T-helper 1 cell treated with Interleukin-12 subunit alpha and Interleukin-12 subunit beta and Interleukin-4 antibody, amounts not matched to agents 30 μg/mL and 1 μg/mL, for 36 hours (primary cell): ENCODE measurements around the gene WDR1.
A peak's percentile ranks its signal among the peaks of the same experiment; 100 is the strongest.

Experiments used
- H3K27ac Mint-ChIP-seq: one replicate; pipeline ENCODE4 v1.8.0; 2021; ENCODE audit warnings: mild to moderate bottlenecking, mixed read lengths
- H3K27me3 Mint-ChIP-seq: one replicate; pipeline ENCODE4 v1.8.0; 2021; ENCODE audit warnings: low read depth, mixed read lengths
- H3K36me3 Mint-ChIP-seq: one replicate; pipeline ENCODE4 v1.8.0; 2021; ENCODE audit warnings: low read depth, mixed read lengths
- H3K4me1 Mint-ChIP-seq: one replicate; pipeline ENCODE4 v1.8.0; 2021; ENCODE audit warnings: low read depth, mixed read lengths
- H3K4me3 Mint-ChIP-seq: one replicate; pipeline ENCODE4 v1.8.0; 2021; ENCODE audit warnings: mild to moderate bottlenecking, moderate library complexity, mixed read lengths
- H3K9me3 Mint-ChIP-seq: one replicate; pipeline ENCODE4 v1.8.0; 2021; ENCODE audit warnings: mixed read lengths

WDR1 gene

GRCh38 chr4:10082047-10082446, 34.6 kb downstream of the WDR1 start:
- Mint-ChIP-seq H3K27me3 (no peaks in the 10 kb centered on the region), H3K4me1 (peaks cover 6% of the 10 kb centered on the region), H3K27ac (no peak overlapping the region), H3K9me3 (no peaks in the 10 kb centered on the region), H3K36me3 (peaks cover 39% of the 10 kb centered on the region), H3K4me3 (no peak overlapping the region)

- H3K4me1 Mint-ChIP-seq, result peaks cover 4% of the 10 kb centered on the region
- H3K36me3 Mint-ChIP-seq, result peaks cover 40% of the 10 kb centered on the region
- no peaks in the 10 kb centered on the region for H3K9me3 Mint-ChIP-seq
- H3K27me3 Mint-ChIP-seq, result no peaks in the 10 kb centered on the region
- H3K4me3 Mint-ChIP-seq, result no peak overlapping the region
- H3K27ac Mint-ChIP-seq, result no peak overlapping the region
Observed at GRCh38 chr4:10081218-10081606, 35.4 kb downstream of the WDR1 start.

GRCh38 chr4:10080589-10081217, 35.9 kb downstream of the WDR1 start:
- Mint-ChIP-seq H3K9me3 (no peaks in the 10 kb centered on the region), H3K27me3 (no peaks in the 10 kb centered on the region), H3K4me1 (peaks cover 3% of the 10 kb centered on the region), H3K36me3 (peaks cover 42% of the 10 kb centered on the region), H3K27ac (no peak overlapping the region), H3K4me3 (no peak overlapping the region)

- H3K4me3 Mint-ChIP-seq, result no peak overlapping the region
- no peak overlapping the region for H3K27ac Mint-ChIP-seq
- H3K4me1 Mint-ChIP-seq, result peaks cover 3% of the 10 kb centered on the region
- H3K27me3 Mint-ChIP-seq, result no peaks in the 10 kb centered on the region
- no peaks in the 10 kb centered on the region for H3K9me3 Mint-ChIP-seq
- H3K36me3 Mint-ChIP-seq, result peaks cover 44% of the 10 kb centered on the region
Observed at GRCh38 chr4:10079912-10080588, 36.5 kb downstream of the WDR1 start.

GRCh38 chr4:10079256-10079655, 37.3 kb downstream of the WDR1 start:
- H3K27ac Mint-ChIP-seq, result no peak overlapping the region
- H3K9me3 Mint-ChIP-seq, result no peaks in the 10 kb centered on the region

GRCh38 chr4:10078481-10079233, 37.9 kb downstream of the WDR1 start:
- H3K4me1 Mint-ChIP-seq, result peaks cover 7% of the 10 kb centered on the region
- no peak overlapping the region for H3K27ac Mint-ChIP-seq
- no peaks in the 10 kb centered on the region for H3K9me3 Mint-ChIP-seq
- H3K27me3 Mint-ChIP-seq, result no peaks in the 10 kb centered on the region
- no peak overlapping the region for H3K4me3 Mint-ChIP-seq
- peaks cover 56% of the 10 kb centered on the region for H3K36me3 Mint-ChIP-seq

More at GRCh38 chr4:10079256-10079655, 37.3 kb downstream of the WDR1 start:
- peaks cover 52% of the 10 kb centered on the region for H3K36me3 Mint-ChIP-seq
- H3K4me1 Mint-ChIP-seq, result peaks cover 7% of the 10 kb centered on the region
- H3K27me3 Mint-ChIP-seq, result no peaks in the 10 kb centered on the region
- no peak overlapping the region for H3K4me3 Mint-ChIP-seq

- Mint-ChIP-seq H3K4me3 (no peak overlapping the region), H3K27me3 (no peaks in the 10 kb centered on the region), H3K4me1 (peaks cover 7% of the 10 kb centered on the region), H3K27ac (no peak overlapping the region), H3K9me3 (no peaks in the 10 kb centered on the region), H3K36me3 (peaks cover 59% of the 10 kb centered on the region)
Observed at GRCh38 chr4:10077483-10078335, 38.9 kb downstream of the WDR1 start.

- Mint-ChIP-seq H3K9me3 (no peaks in the 10 kb centered on the region), H3K4me1 (peaks cover 7% of the 10 kb centered on the region), H3K4me3 (no peak overlapping the region), H3K27me3 (no peaks in the 10 kb centered on the region), H3K27ac (no peak overlapping the region), H3K36me3 (peaks cover 57% of the 10 kb centered on the region)
Observed at GRCh38 chr4:10077076-10077475, 39.5 kb downstream of the WDR1 start.

GRCh38 chr4:10075953-10076391, 40.6 kb downstream of the WDR1 start:
- Mint-ChIP-seq H3K9me3 (no peaks in the 10 kb centered on the region), H3K4me3 (no peak overlapping the region), H3K27me3 (no peaks in the 10 kb centered on the region), H3K27ac (no peak overlapping the region), H3K36me3 (peaks cover 56% of the 10 kb centered on the region), H3K4me1 (peaks cover 4% of the 10 kb centered on the region)

- H3K27me3 Mint-ChIP-seq, result no peaks in the 10 kb centered on the region
- H3K9me3 Mint-ChIP-seq, result no peaks in the 10 kb centered on the region
- no peak overlapping the region for H3K4me3 Mint-ChIP-seq
- peaks cover 50% of the 10 kb centered on the region for H3K36me3 Mint-ChIP-seq
- peaks cover 4% of the 10 kb centered on the region for H3K4me1 Mint-ChIP-seq
- H3K27ac Mint-ChIP-seq, result no peak overlapping the region
Observed at GRCh38 chr4:10075158-10075863, 41.3 kb downstream of the WDR1 start.

GRCh38 chr4:10074767-10075105, 41.9 kb downstream of the WDR1 start:
- Mint-ChIP-seq H3K4me3 (no peak overlapping the region), H3K27ac (no peak overlapping the region), H3K4me1 (peaks cover 4% of the 10 kb centered on the region)

GRCh38 chr4:10074076-10074766, 42.4 kb downstream of the WDR1 start:
- H3K36me3 Mint-ChIP-seq, result peaks cover 52% of the 10 kb centered on the region
- no peak overlapping the region for H3K4me3 Mint-ChIP-seq
- H3K9me3 Mint-ChIP-seq, result no peaks in the 10 kb centered on the region

More at GRCh38 chr4:10074767-10075105, 41.9 kb downstream of the WDR1 start:
- no peaks in the 10 kb centered on the region for H3K27me3 Mint-ChIP-seq
- no peaks in the 10 kb centered on the region for H3K9me3 Mint-ChIP-seq
- peaks cover 52% of the 10 kb centered on the region for H3K36me3 Mint-ChIP-seq

GRCh38 chr4:10072420-10073017, 44.1 kb downstream of the WDR1 start:
- Mint-ChIP-seq H3K27ac (peak overlapping the region; percentile 45), H3K36me3 (peaks cover 56% of the 10 kb centered on the region), H3K4me3 (no peak overlapping the region), H3K27me3 (no peaks in the 10 kb centered on the region), H3K4me1 (peaks cover 4% of the 10 kb centered on the region), H3K9me3 (no peaks in the 10 kb centered on the region)

More at GRCh38 chr4:10074076-10074766, 42.4 kb downstream of the WDR1 start:
- H3K4me1 Mint-ChIP-seq, result peaks cover 4% of the 10 kb centered on the region
- H3K27me3 Mint-ChIP-seq, result no peaks in the 10 kb centered on the region
- H3K27ac Mint-ChIP-seq, result no peak overlapping the region
